CD4-positive, alpha-beta T cell treated with Interferon alpha-2 for 1 hour (primary cell): ENCODE measurements around the gene KRTAP10-6.
"Not testable (repeated sequence)": the region's sequence is repeated elsewhere in the genome, so short reads cannot be mapped to it uniquely, and the experiment has no call there.

Source experiments
- DNase-seq, 2 donors: peaks; one replicate each; pipeline ENCODE4 v3.0.0-alpha.2; 2020 to 2022

The KRTAP10-6 gene

GRCh38 chr21:44578371-44579055 is 13.8 kb downstream of the KRTAP10-6 start:
- DNase-seq: no peak

GRCh38 chr21:44576025-44576420 is 16.3 kb downstream of the KRTAP10-6 start:
- DNase-seq: no peak

GRCh38 chr21:44575307-44576024 is 16.8 kb downstream of the KRTAP10-6 start:
- DNase-seq: no peak

- DNase-seq: no peak
Observed at GRCh38 chr21:44574457-44575306, 17.6 kb downstream of the KRTAP10-6 start.

- DNase-seq: not testable (repeated sequence)
Observed at GRCh38 chr21:44573630-44574456, 18.5 kb downstream of the KRTAP10-6 start, which contains the start of gene KRTAP10-4. TSS of gene KRTAP10-4 (plus strand) at chr21:44573729. CDS start at chr21:44573759, 30 bp downstream.

- DNase-seq: no peak
Observed at GRCh38 chr21:44572959-44573583, 19.2 kb downstream of the KRTAP10-6 start.

GRCh38 chr21:44571844-44572782 is 20.2 kb downstream of the KRTAP10-6 start:
- DNase-seq: no peak

- no peak for DNase-seq
Observed at GRCh38 chr21:44571296-44571695, 21.0 kb downstream of the KRTAP10-6 start.

GRCh38 chr21:44569861-44570517 is 22.3 kb downstream of the KRTAP10-6 start:
- no peak for DNase-seq

GRCh38 chr21:44568667-44569556 is 23.4 kb downstream of the KRTAP10-6 start:
- DNase-seq: no peak

GRCh38 chr21:44568261-44568660 is 24.0 kb downstream of the KRTAP10-6 start:
- DNase-seq: no peak

GRCh38 chr21:44567481-44568171 is 24.7 kb downstream of the KRTAP10-6 start:
- DNase-seq: no peak

- DNase-seq: no peak
Observed at GRCh38 chr21:44566403-44566802, 25.9 kb downstream of the KRTAP10-6 start.

GRCh38 chr21:44564886-44565598 is 27.3 kb downstream of the KRTAP10-6 start:
- no peak for DNase-seq

GRCh38 chr21:44564099-44564498 is 28.2 kb downstream of the KRTAP10-6 start:
- no peak for DNase-seq

GRCh38 chr21:44558695-44559094 is 33.6 kb downstream of the KRTAP10-6 start, which contains the start of gene KRTAP10-3:
TSS of gene KRTAP10-3 (minus strand) at chr21:44558795. CDS start at chr21:44558715, 80 bp downstream.
- DNase-seq: no peak

- not testable (repeated sequence) for DNase-seq
Observed at GRCh38 chr21:44558329-44558675, 34.0 kb downstream of the KRTAP10-6 start.
